NT2/D1 (cell line): Measurements from ENCODE around the gene MMP1.

Source experiments
- SUZ12 ChIP-seq: IDR thresholded peaks from 2 replicates; pipeline ENCODE4 v1.6.1; 2011; ENCODE audit not compliant: insufficient read length, insufficient read depth; ENCODE audit errors: extremely low read depth
- ZNF274 ChIP-seq: IDR thresholded peaks from 2 replicates; pipeline ENCODE4 v1.6.1; 2011; ENCODE audit warnings: mild to moderate bottlenecking, low read depth, low read length

DNA sequence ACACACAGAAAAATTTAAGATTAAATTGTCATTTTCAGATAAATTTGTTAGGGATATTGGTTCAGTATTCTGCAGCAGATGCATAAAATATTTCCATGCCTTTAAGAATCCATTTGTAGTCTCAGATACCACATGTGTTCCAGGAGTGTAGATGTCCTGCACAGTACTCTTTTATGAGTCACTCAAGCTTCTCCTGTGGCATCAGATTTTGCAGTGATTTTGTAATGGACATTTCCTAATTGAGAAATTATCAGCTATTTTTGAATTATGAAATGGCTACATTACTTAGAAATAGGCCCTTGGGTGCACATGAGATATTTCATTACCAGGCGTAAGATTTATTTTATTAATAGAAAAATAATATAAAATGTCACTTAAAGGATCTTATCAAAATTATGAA, 26.6 kb upstream of the MMP1 start:
- no peak for TF ChIP-seq ZNF274
- TF ChIP-seq SUZ12 = no peak
